Nephron (organoid): ENCODE results near the gene EXOG.

Experiments used
- H3K27ac Mint-ChIP-seq, 3 experiments: 2 replicates each; pipeline ENCODE4 v1.8.0; 2020; ENCODE audit warnings: mixed read lengths in 3 of 3, mild to moderate bottlenecking in 2 of 3, moderate library complexity in 1 of 3
- H3K27me3 Mint-ChIP-seq: 2 replicates; pipeline ENCODE4 v1.8.0; 2021; ENCODE audit warnings: low read depth, mild to moderate bottlenecking, moderate library complexity, mixed read lengths
- H3K36me3 Mint-ChIP-seq: 2 replicates; pipeline ENCODE4 v1.8.0; 2020; ENCODE audit warnings: low read depth, mixed read lengths
- H3K4me1 Mint-ChIP-seq: 2 replicates; pipeline ENCODE4 v1.8.0; 2020; ENCODE audit warnings: mixed read lengths
- H3K4me3 Mint-ChIP-seq, 3 experiments: 2 replicates each; pipeline ENCODE4 v1.8.0; 2020; ENCODE audit warnings: mild to moderate bottlenecking in 3 of 3, mixed read lengths in 3 of 3, moderate library complexity in 2 of 3
- H3K9me3 Mint-ChIP-seq: 2 replicates; pipeline ENCODE4 v1.8.0; 2020; ENCODE audit warnings: mixed read lengths
- TF ChIP-seq, protein P1 (sequence below), 3 experiments: fragments of 200-600 bp; sonication (generic); IDR thresholded peaks; one replicate each; pipeline ENCODE4 v1.5.0; 2021; ENCODE audit warnings: antibody characterized with exemption in 3 of 3; ENCODE audit not compliant: unreplicated experiment in 3 of 3

EXOG gene

GRCh38 chr3:38528457-38528856, 32.3 kb downstream of the EXOG start:
- Mint-ChIP-seq H3K4me3 (no peak overlapping the region), H3K36me3 (peaks cover 48% of the 10 kb centered on the region), H3K27ac (no peak overlapping the region), H3K27me3 (no peaks in the 10 kb centered on the region), H3K4me1 (no peaks in the 10 kb centered on the region), H3K9me3 (no peaks in the 10 kb centered on the region)
- TF ChIP-seq, protein P1, sequence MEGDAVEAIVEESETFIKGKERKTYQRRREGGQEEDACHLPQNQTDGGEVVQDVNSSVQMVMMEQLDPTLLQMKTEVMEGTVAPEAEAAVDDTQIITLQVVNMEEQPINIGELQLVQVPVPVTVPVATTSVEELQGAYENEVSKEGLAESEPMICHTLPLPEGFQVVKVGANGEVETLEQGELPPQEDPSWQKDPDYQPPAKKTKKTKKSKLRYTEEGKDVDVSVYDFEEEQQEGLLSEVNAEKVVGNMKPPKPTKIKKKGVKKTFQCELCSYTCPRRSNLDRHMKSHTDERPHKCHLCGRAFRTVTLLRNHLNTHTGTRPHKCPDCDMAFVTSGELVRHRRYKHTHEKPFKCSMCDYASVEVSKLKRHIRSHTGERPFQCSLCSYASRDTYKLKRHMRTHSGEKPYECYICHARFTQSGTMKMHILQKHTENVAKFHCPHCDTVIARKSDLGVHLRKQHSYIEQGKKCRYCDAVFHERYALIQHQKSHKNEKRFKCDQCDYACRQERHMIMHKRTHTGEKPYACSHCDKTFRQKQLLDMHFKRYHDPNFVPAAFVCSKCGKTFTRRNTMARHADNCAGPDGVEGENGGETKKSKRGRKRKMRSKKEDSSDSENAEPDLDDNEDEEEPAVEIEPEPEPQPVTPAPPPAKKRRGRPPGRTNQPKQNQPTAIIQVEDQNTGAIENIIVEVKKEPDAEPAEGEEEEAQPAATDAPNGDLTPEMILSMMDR (IDR thresholded peaks at IDR 0.05; ENCODE audit: unreplicated experiment in 3 of 3) = no peak

DNA sequence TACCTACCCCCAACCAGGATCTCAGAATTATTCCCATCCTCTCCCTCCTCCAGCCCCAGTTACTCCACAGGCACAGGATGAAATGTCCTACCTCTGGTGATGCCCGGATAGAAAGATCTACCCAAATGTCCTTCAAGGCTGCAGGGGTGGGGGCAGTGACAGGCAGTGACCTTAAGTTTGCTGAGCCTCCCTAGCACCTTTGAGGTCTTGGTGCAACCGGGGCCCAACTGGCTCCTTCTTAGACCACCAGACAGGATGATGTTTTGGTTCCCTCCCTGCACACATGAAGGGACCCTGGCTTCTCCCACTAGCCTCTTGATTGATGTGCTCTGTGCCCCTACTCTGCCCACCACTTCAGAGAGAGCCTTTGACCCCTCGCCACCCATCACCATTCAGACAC, 36.4 kb downstream of the EXOG start:
- H3K27ac Mint-ChIP-seq = no peak overlapping the region
- H3K9me3 Mint-ChIP-seq = peaks cover 10% of the 10 kb centered on the region
- peaks cover 48% of the 10 kb centered on the region for H3K36me3 Mint-ChIP-seq
- H3K27me3 Mint-ChIP-seq = no peaks in the 10 kb centered on the region
- TF ChIP-seq, protein P1 (IDR thresholded peaks at IDR 0.05; ENCODE audit: unreplicated experiment in 3 of 3) = no peak
- no peak overlapping the region for H3K4me3 Mint-ChIP-seq
- no peaks in the 10 kb centered on the region for H3K4me1 Mint-ChIP-seq

- H3K9me3 Mint-ChIP-seq = peaks cover 10% of the 10 kb centered on the region
These were observed 37.3 kb downstream of the EXOG start for GRCh38 chr3:38533285-38533976.

DNA sequence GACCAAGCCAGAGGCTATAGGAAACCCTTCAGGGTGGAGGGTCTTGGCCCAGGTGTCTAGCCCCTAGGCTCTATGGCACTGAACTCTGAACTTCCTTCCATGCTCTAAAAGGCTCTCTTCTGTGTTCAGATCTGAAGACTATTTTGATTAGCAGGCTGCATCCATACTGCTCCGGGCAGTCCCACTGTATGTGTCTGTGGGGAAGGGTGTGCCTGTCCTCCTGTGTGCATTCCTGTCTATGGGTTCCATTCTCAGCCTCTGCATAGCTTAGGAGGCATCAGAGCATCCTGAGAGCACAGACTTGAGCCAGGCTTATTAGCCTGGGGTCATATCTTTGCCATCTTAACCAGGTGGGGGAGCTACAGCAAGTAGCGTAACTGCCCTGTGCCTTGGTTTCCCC, 38.0 kb downstream of the EXOG start:
- TF ChIP-seq, protein P1 (IDR thresholded peaks at IDR 0.05; ENCODE audit: unreplicated experiment in 3 of 3) = no peak
- H3K36me3 Mint-ChIP-seq = peaks cover 43% of the 10 kb centered on the region
- H3K27ac Mint-ChIP-seq = no peak overlapping the region
- no peaks in the 10 kb centered on the region for H3K27me3 Mint-ChIP-seq
- H3K4me1 Mint-ChIP-seq = no peaks in the 10 kb centered on the region
- H3K4me3 Mint-ChIP-seq = no peak overlapping the region
- H3K9me3 Mint-ChIP-seq = peaks cover 10% of the 10 kb centered on the region

More at GRCh38 chr3:38533285-38533976, 37.3 kb downstream of the EXOG start:
- Mint-ChIP-seq H3K27me3 (no peaks in the 10 kb centered on the region), H3K4me1 (no peaks in the 10 kb centered on the region), H3K27ac (no peak overlapping the region), H3K36me3 (peaks cover 43% of the 10 kb centered on the region), H3K4me3 (no peak overlapping the region)
- TF ChIP-seq, protein P1 (IDR thresholded peaks at IDR 0.05; ENCODE audit: unreplicated experiment in 3 of 3) = no peak

- H3K27ac Mint-ChIP-seq = no peak overlapping the region
- TF ChIP-seq, protein P1 (IDR thresholded peaks at IDR 0.05; ENCODE audit: unreplicated experiment in 3 of 3) = no peak
- no peaks in the 10 kb centered on the region for H3K4me1 Mint-ChIP-seq
- no peaks in the 10 kb centered on the region for H3K27me3 Mint-ChIP-seq
- H3K9me3 Mint-ChIP-seq = peaks cover 10% of the 10 kb centered on the region
- H3K36me3 Mint-ChIP-seq = peaks cover 42% of the 10 kb centered on the region
- no peak overlapping the region for H3K4me3 Mint-ChIP-seq
These were observed 38.5 kb downstream of the EXOG start for GRCh38 chr3:38534604-38535003.

- Mint-ChIP-seq H3K27me3 (no peaks in the 10 kb centered on the region), H3K36me3 (peaks cover 35% of the 10 kb centered on the region), H3K9me3 (peaks cover 10% of the 10 kb centered on the region), H3K27ac (no peak overlapping the region), H3K4me1 (peaks cover 5% of the 10 kb centered on the region), H3K4me3 (no peak overlapping the region)
- TF ChIP-seq, protein P1 (IDR thresholded peaks at IDR 0.05; ENCODE audit: unreplicated experiment in 3 of 3) = no peak
These were observed 40.5 kb downstream of the EXOG start for GRCh38 chr3:38536671-38537070.
